Omental fat pad (tissue), 4 donors: ENCODE measurements around the gene HSPB7. TPM values are rescaled to one million over a fixed set of nuclear protein-coding genes. Genes with fewer than 3 reads are reported as not detected.
"Not testable (repeated sequence)": the region's sequence is repeated elsewhere in the genome, so short reads cannot be mapped to it uniquely, and the experiment has no call there.

Source experiments
- ATAC-seq: fragments of 150-250 bp; one replicate; pipeline ENCODE4 v1.9.1; 2016; ENCODE audit warnings: mild to moderate bottlenecking, moderate library complexity; ENCODE audit not compliant: low FRiP score
- DNase-seq: peaks from one replicate; pipeline ENCODE4 v3.0.0-alpha.2; 2019; ENCODE audit warnings: low spot score
- total RNA-seq, 4 donors: library from RNA; depleted of rRNA; stranded (reverse); fragments of >200 nt; gene quantifications; one replicate each; pipeline ENCODE4 v1.1.0, GENCODE V29; 2016
- TF ChIP-seq, protein P1 (sequence below), 3 donors: fragments of 450-650 bp; IDR thresholded peaks; one replicate each; pipeline ENCODE4 v1.5.1; 2016 to 2017; ENCODE audit warnings: antibody characterized with exemption in 3 of 3, mild to moderate bottlenecking in 3 of 3, moderate library complexity in 2 of 3

Gene HSPB7
- total RNA-seq, 4 donors from 2014 or later: 65.7 to 157 (median 128) TPM

DNA sequence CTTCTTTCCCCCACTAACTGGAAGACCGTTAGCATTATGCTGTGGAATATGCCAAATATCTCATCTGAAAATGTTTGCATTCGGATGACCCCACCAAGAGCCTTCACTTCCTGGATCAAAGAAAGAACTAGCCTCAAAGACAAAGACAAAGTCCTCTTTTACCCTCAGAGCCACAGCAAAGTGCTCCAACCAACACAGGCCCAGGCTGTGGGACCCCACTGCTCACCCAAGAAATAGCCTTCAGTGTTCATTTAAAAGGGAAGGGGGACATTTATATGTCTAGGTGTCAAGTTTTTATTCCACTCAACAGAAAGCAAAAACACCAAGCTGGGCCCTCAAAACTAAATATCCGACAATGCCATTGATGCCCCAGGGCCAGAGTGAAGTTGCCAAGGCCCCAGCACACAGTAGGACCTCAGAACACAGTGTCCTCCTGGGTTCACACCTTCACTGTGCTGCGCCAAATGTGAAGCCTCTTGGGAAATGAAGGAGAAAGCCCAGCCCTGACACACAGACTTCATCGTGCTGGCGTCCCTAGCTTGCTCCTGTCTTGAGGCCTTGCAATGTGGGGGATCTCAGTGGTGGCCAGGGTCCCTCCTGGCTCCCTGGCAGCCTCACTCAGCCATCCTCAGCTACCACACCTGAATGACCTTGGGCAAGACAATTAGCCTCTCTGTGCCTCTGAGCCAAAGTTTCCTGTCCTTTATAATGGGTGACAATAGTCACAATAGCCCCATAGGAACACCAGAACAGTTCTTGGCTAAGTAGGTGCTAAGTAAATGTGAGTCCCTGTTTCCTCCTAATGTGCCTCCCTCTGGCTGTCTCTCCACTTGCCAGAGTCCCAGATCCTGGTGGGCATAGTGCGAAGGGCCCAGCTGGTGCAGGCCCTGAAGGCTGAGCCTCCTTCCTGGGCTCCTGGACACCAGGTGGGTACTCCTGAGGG, 37.0 kb upstream of the HSPB7 start:
- DNase-seq (no peak), ATAC-seq (no peak)
- TF ChIP-seq, protein P1, sequence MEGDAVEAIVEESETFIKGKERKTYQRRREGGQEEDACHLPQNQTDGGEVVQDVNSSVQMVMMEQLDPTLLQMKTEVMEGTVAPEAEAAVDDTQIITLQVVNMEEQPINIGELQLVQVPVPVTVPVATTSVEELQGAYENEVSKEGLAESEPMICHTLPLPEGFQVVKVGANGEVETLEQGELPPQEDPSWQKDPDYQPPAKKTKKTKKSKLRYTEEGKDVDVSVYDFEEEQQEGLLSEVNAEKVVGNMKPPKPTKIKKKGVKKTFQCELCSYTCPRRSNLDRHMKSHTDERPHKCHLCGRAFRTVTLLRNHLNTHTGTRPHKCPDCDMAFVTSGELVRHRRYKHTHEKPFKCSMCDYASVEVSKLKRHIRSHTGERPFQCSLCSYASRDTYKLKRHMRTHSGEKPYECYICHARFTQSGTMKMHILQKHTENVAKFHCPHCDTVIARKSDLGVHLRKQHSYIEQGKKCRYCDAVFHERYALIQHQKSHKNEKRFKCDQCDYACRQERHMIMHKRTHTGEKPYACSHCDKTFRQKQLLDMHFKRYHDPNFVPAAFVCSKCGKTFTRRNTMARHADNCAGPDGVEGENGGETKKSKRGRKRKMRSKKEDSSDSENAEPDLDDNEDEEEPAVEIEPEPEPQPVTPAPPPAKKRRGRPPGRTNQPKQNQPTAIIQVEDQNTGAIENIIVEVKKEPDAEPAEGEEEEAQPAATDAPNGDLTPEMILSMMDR (IDR thresholded peaks at IDR 0.05): no peak

DNA sequence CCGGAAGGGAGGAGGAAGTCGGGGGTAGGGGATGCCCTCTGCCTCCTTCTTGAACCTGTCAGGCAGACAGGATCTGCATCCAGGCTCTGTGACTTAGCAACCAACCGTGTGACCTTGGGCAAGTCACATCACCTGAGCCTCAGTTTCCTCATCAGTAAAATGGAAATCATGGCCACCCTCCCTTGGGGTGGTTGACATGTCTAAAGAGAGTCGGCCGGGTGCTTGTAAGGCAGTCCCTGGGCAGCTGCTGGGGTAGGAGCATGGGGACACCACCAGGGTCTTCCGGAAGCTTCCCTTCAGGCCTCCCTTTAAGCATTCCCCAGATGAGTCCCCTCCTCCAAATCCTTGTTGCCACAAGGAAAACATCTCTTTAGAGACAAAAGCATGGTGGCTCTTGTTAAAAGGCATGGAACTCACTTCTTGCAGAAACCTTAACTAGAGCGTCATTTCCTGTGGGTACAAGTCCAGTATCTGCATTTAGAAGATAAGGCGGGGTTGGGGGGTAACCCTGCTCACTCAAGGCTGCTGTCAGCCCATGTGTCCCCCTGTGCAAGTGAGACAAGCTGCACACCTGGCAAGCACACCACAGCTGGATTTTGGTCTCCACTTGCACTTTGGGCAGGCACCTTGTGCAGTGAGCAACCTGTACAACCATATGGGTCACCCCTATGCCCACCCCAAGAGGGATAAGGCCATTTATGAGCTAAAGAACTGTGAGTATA, 36.1 kb upstream of the HSPB7 start:
- TF ChIP-seq, protein P1 (IDR thresholded peaks at IDR 0.05): no peak
- ATAC-seq: no peak
- no peak for DNase-seq

DNA sequence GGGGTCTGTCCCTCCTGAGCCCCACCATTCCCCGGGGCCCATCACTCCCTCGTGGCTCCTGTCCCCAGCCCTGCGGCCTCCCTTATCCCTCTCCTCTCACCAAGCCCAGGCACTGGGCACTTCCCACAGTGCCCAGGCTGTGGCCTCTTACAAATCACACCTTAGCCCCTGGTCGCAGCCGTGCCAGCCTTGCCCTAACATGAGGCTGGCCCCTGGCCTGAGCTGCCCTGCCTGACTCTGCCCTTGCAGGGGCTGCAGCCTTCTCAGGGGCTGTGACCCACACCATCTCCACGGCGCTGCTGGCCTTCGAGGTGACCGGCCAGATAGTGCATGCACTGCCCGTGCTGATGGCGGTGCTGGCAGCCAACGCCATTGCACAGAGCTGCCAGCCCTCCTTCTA, 34.1 kb upstream of the HSPB7 start:
- DNase-seq, ATAC-seq: not testable (repeated sequence)

GRCh38 chr1:16051039-16051438, 33.2 kb upstream of the HSPB7 start:
- TF ChIP-seq, protein P1 (IDR thresholded peaks at IDR 0.05): no peak

GRCh38 chr1:16050328-16050727, 32.5 kb upstream of the HSPB7 start:
- DNase-seq (no peak), ATAC-seq (no peak)
- TF ChIP-seq, protein P1 (IDR thresholded peaks at IDR 0.05): no peak

More at GRCh38 chr1:16051039-16051438, 33.2 kb upstream of the HSPB7 start:
- DNase-seq (no peak), ATAC-seq (no peak)

- DNase-seq: no peak
- ATAC-seq: peak; percentile 46
- TF ChIP-seq, protein P1 (IDR thresholded peaks at IDR 0.05): no peak
These were observed 30.8 kb upstream of the HSPB7 start for GRCh38 chr1:16048573-16049189.
